GM20431 (cell line): ENCODE results near the gene ATRNL1.

ENCODE experiments used
- in situ Hi-C: fragments of 300-500 bp; cut with MseI, MboI; formaldehyde crosslinking; loops from one replicate; pipeline ENCODE4 v1.15.0; 2020; ENCODE audit warnings: low sequenced_read_pairs; ENCODE audit not compliant: unreplicated experiment

Gene ATRNL1

GRCh38 chr10:115539142-115539762 is 446.1 kb downstream of the ATRNL1 start:
- in situ Hi-C loops = no loop called here

- in situ Hi-C loops = no loop called here
These were observed 462.8 kb downstream of the ATRNL1 start for GRCh38 chr10:115555887-115556402.

GRCh38 chr10:115558252-115558651 is 465.1 kb downstream of the ATRNL1 start:
- in situ Hi-C loops = no loop called here

- in situ Hi-C loops = no loop called here
These were observed 473.7 kb downstream of the ATRNL1 start for GRCh38 chr10:115566867-115567266.

- in situ Hi-C loops = no loop called here
These were observed 479.7 kb downstream of the ATRNL1 start for GRCh38 chr10:115572740-115573455.

- in situ Hi-C loops = no loop called here
These were observed 487.1 kb downstream of the ATRNL1 start for GRCh38 chr10:115580239-115580638.

- in situ Hi-C loops = no loop called here
These were observed 499.9 kb downstream of the ATRNL1 start for GRCh38 chr10:115593060-115593459.

GRCh38 chr10:115604627-115605026 is 511.5 kb downstream of the ATRNL1 start:
- in situ Hi-C loops = no loop called here

GRCh38 chr10:115606086-115606485 is 512.9 kb downstream of the ATRNL1 start:
- in situ Hi-C loops = no loop called here

GRCh38 chr10:115606741-115607140 is 513.6 kb downstream of the ATRNL1 start:
- in situ Hi-C loops = no loop called here

GRCh38 chr10:115624448-115624847 is 531.3 kb downstream of the ATRNL1 start:
- in situ Hi-C loops = no loop called here

- in situ Hi-C loops = no loop called here
These were observed 535.5 kb downstream of the ATRNL1 start for GRCh38 chr10:115628616-115629015.

- in situ Hi-C loops = no loop called here
These were observed 545.1 kb downstream of the ATRNL1 start for GRCh38 chr10:115638246-115638645.

- in situ Hi-C loops = no loop called here
These were observed 556.1 kb downstream of the ATRNL1 start for GRCh38 chr10:115649217-115649616.

- in situ Hi-C loops = no loop called here
These were observed 560.3 kb downstream of the ATRNL1 start for GRCh38 chr10:115653473-115653872.

GRCh38 chr10:115654961-115655360 is 561.8 kb downstream of the ATRNL1 start:
- in situ Hi-C loops = no loop called here

GRCh38 chr10:115657161-115657860 is 564.1 kb downstream of the ATRNL1 start:
- in situ Hi-C loops = no loop called here

- in situ Hi-C loops = no loop called here
These were observed 566.5 kb downstream of the ATRNL1 start for GRCh38 chr10:115659616-115660015.

GRCh38 chr10:115660391-115660790 is 567.2 kb downstream of the ATRNL1 start:
- in situ Hi-C loops = no loop called here

- in situ Hi-C loops = no loop called here
These were observed 569.3 kb downstream of the ATRNL1 start for GRCh38 chr10:115662422-115662821.

GRCh38 chr10:115665549-115665948 is 572.4 kb downstream of the ATRNL1 start:
- in situ Hi-C loops = no loop called here
